HG03045 (cell line): ENCODE measurements around the gene DOCK4.

ENCODE experiments used
- ATAC-seq: cut with Tn5 transposase; IDR thresholded peaks from one replicate; pipeline ENCODE4 v1.9.1; 2021; ENCODE audit warnings: mild to moderate bottlenecking, moderate library complexity; ENCODE audit not compliant: unreplicated experiment

Gene DOCK4

DNA sequence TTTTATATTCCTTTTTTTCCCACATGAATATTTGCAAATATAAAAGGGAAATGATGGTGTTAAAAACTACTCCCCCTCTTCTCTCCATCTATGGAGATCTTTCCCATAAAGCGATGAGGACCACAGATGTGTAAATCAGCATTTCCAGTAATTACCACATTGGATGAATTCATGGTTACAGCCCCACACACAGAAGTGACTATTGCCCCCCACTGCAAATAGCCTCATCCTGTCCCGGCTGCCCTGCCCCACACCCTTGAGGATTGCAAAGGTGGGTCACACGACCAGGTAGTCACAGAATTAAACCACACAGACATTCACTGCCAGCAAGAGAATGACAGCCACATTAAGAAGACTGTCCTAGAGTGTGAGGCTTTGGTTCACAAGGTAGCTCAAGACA, 145.1 kb downstream of the DOCK4 start:
- ATAC-seq: no peak

DNA sequence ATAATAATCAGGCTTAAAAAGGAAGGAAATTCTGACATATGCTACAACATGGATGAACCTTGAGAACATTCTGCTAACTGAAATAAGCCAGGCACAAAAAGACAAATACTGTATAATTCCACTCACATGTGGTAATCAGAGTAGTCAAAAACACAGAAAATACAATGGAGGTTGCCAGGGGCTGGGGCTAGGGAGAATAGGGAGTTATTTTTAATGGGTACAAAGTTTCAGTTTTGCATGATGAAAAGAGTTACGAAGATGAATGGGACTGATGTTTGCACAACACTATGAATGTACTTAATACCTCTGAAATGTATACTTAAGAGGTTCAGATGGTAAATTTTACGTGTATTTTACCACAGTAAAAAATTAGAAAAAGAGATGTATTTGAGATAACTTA, 145.6 kb downstream of the DOCK4 start:
- no peak for ATAC-seq

DNA sequence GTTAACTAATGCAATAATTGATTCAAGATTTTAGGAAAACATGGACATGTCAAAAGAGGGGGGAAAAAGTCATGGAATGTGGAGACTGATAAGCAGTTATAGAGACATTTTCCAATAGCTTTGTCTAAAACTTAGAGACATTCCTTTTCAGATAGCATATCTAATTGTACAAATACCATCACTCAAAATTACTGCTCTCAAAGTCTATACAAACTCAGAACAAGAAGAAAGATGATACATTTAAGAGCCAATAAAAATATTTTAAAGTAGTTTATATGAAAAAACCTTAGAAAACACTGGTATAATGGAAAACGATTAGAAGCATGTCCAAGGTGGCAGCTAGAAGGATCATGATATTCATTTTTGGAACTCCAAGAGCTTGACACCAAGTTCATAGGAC, 146.5 kb downstream of the DOCK4 start:
- no peak for ATAC-seq

DNA sequence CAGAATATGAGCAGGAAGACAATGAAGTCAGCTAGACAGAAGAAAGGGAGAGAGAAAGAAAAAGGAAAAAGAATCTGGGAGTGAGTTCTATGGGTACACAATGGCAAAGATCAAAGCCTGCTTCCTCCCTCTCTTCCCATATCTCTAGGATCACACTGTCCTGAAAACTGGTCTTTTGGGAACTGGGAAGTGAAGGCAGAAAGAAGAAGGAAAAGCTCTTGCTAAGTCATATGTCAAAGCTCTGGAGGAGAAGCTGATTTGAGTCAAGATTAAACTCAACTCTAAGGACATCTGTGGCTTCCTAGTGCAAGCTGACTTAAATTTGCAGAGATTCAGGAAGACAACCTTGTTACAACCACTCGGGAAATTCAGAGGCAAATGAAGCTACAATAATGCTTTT, 147.5 kb downstream of the DOCK4 start:
- ATAC-seq: no peak

DNA sequence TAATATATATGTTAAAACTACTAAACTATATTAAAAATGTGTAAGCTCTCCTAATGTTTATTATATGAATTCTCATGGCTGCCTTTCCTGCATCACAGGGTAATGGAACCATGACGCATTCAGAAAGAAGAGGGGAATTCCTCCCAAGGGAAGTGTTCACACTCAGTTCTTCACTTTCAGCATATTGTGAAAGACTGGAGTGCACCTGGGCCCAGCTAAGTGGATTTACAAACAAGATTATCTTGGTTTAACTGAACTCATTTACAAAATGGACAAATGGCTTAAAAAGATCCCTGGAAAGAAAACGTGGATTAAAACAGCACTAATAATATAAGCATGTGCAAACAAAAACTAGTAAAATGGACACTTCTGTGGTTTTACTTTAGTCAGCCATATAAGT, 149.8 kb downstream of the DOCK4 start:
- peak; percentile 83 for ATAC-seq

DNA sequence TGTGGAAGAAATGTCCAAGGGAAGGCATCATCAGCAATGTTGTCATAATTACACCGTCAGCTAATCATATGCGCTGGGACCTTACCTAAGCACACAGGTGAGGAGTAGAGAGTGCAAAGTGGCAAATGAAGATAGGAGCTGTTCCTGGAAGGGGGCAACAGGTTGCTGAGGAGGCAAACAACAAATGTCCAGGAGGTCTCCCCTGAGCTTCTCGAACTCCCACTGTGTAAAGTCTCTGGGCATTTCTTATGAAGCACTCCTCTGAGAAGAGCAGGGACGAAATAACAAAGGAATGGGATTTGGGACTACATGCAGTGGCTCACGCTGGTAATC, 152.5 kb downstream of the DOCK4 start:
- no peak for ATAC-seq

DNA sequence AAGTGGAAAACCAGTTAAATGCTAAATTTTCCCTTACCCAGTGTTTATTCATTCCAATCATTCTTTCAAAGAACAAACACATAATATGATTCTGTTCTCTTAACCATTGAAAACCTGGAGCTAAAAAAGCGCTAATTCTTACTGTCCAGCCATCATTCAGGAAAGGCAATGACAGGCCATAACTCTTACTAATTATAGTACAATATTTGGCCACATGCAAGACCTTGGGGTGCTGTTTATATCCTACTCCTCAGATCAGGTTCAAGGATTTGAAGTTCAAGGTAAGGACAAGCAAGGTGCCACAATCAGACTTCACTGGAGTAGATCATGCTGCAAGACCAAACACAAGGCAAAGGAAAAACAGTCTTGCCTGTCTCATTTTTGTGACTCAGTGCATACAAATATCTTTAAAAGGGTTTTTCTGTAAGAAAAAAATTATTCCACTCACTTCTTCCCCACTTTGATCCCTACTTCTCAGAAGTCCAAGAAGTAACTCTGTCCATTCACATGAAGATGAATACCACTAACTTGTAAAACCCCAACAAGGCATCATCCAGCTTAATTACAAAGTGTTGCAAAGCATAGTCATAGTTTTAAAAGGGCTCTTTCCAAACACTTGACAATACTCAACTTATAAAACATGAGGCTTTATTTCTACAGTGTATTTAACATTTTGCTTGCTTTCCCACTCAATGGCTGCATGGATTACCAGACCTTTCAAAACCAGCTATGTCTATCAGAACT, 153.0 kb downstream of the DOCK4 start:
- ATAC-seq: no peak

DNA sequence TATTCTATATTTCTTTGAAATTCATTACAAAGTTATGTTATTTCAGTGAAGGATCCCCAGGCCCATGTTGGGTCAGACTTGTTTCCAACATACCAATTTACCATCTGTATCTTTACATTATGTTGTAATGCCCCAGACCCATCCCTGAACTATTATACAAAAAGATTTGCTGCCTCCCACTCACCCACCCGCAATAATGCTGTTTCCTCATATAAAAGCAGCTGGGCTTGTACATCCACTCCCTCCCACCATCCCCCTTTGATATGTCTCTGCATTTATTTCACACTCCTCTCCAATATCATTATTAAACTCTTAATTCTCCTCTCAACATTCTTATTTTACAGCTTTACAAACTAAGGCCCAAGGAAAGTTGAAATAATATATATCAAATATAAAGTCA, 153.7 kb downstream of the DOCK4 start:
- no peak for ATAC-seq

DNA sequence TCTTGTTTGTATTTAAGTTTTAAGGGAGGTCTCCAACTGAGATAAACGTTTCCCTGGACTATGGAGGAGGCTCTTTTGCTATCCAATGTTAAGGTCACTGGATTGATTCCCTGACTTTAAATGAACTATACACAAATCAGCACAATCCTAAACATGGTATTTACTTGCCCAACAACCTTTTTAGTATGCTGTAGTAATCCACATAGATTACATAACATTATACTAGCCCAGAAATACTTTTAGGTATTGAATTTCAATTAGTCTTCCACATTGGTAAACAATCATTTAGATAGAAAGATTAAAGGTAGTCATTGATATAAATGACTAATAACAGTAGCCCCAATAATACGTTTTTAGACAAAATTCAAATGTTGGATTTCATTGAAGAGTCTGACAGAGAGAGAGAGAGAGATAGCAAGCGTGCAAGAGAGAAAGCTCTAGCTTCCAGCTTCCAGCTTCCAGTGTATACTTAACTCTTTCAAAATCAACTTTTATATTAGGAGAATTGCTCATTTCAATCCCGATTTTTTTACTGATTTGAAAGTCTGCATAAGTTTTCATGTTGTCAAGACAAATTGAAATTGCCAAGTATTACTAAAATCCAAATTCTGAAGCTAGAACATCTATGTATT, 155.8 kb downstream of the DOCK4 start:
- ATAC-seq: no peak

DNA sequence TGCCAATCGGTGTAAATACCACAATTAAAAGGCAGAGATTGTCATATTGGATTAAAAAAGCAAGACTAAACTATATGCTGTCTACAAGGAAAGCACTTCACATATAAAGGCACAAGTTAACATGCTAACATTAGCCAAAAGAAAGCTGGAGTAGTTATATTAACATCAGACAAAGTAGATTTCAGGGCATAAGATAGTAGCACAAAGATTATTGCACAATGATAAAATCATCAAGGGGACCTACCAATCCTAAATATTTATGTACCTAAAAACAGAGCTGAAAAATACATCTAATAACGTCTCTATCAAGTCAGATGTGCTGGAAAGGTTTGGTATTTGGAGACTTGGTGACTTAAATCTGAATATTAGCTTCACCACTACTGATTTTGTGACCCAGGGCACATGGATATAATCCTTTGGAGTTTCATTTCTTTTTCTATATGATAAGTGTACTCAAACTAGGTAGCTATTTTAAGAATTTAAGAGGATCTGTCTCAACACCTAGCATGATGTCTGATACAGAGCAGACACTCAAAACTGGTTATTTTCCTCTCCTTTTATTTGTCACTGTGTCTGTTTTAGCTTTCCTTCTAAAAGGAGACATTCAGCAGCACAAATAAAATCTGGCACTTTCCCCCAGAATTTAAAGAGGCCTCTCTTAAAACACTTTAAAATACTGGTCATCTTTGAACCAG, 156.5 kb downstream of the DOCK4 start:
- ATAC-seq: no peak

DNA sequence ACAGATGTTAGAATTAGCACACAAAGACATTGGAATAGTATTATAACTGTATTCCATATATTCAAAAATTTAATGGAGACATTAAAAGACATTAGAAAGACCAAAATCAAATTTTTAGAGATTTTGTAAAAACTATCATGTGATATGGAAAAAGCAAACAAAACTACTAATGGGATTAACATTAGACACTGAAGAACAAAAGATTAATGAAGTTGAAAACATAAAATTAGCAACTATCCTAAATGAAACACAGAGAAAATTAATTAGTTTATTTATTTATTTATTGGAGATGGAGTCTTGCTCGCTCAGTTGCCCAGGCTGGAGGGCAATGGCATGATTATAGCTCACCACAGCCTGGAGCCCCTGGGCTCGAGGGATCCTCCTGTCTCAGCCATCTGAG, 158.8 kb downstream of the DOCK4 start:
- ATAC-seq: no peak

DNA sequence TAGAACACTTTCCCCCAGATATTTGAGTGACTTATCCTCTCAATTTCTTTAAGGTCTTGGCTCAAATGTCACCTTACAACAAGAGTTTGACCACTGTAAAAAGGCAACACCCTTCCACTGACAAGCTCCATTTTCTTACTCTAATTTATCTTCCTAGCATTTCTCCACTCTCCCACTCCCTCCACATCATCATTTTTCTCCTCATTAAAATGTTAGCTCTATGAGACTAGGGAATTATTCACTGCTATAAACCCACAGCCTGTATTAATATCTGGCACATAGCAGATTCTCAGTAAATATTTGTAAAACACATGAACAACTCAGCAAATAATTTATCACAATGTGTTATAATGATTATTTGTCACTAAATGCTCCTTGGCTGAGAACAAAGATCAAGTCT, 161.0 kb downstream of the DOCK4 start:
- no peak for ATAC-seq

DNA sequence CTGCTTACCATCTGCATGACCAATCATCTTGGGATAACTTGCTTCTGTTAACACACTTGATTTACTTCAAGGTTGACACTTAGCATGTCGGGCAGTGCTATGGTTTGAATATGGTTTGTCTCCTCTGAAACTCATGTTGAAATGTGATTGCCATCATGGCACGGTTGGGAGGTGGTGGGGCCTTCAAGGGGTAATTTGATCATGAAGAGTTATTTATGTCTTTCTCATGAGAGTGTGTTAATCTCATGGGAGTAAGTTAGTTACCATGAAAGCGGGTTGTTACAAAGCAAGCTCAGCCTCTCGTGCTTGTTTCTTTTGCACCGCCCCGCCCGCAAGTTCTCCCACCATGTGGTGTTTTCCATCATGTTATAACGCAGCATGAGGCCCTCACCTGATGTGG, 163.6 kb downstream of the DOCK4 start:
- no peak for ATAC-seq

DNA sequence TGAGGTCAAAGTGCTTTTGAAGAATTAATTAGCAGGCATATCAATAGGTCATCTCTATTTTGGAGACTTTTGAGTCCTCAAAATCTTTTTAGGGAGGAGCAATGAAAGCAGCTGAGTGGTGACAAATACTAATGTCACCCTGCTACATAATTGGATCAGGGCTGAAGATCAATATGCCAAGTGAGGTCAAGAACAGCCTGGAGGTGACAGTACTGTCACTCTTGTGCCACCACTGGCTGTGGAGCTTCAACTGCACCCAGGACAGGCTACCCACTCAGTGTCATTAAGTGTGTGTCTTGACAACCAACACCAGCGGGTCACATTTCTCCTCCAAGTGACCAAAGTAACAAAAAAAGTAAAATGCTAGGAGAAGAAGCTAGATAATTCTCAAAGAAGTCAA, 167.8 kb downstream of the DOCK4 start:
- ATAC-seq: no peak

DNA sequence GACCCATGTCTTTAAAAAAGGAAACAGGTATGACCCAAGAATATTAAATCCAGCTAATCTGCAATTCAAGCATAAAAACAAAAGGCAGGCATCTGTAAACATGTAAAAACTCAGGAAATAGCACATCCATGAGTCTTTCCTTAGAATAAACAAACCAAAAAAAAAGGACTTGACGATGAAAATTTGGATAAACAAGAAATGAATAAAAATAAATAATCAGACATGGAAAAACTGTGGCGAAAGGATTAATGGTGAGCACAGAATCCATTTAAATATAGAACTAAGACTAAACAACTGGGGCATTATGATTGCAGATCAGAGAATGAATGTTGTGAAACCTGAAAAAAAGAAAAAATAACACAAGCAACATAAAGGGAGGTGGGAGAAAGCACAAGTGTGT, 170.1 kb downstream of the DOCK4 start:
- no peak for ATAC-seq

DNA sequence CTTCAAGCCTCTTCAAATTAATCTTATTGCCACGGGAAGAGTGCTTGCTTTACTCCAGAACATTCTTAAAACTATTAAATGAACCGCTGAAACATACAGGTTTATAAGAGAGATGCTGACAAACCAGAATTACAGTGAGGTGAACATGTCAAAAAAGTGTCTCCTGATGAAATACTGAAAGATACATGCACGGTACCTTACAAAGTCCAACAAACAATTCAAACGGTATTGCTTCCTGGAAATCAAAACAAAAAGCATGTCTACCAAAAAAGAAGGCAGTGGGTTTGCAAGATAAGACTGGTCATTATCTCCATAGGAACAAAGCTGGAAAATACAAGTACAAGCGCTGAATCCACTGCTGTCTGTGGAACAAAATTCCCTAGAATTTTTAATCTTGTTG, 174.5 kb downstream of the DOCK4 start:
- no peak for ATAC-seq

DNA sequence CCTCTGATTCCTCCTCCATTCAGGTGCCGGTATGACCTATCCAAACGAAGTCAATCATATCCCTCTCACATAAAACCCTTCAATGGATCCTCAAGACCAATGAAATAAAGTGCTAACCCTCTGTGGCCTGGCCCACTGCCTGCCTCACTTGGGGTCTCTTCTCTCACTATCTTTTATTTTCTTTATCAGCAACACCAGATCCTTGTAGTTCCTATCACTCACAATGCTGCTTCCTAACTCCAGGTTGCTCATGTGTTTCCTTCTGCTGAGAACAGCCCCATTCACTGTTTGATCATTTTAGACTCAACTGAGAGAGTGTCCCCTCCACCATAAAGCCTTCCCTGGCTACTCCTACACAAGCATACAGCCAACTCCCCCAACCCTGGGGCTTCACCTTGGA, 180.6 kb downstream of the DOCK4 start:
- no peak for ATAC-seq

DNA sequence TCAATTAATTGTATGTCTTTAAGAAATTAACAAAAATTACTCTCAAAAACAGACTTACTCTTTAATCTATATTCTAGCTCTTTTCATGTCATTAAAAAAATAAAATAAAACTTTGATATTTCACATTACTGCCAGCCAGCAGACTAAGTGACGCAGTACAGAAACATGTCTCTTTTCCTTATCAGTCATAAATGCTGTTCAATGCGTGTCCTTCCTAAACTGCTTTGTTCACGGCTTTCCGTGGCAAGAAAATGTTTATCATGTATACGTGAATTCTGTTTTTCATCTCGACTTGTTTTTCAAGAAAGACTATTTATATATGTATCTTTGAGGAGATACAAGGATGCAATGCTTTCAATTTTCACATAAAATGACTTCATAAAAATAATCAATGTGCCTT, 182.4 kb downstream of the DOCK4 start:
- no peak for ATAC-seq

DNA sequence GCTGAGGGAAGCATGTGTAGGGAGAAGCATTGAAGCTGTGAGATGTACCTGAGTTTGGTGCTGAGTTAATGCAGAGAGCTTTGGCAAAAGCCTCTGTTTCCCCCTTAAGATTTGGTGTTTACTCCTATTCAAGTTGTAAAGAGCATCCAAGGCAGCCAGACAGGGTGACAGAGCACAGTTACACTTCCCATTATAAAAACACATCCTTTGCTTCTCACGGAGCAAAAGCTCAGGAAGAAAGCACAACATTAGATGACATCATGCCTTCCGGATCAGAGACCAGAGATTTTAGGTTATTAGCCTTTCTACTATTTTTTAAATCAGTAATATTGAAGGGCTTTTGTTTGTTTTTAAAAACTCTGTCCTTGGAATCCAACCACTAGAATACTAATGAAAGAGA, 182.9 kb downstream of the DOCK4 start:
- no peak for ATAC-seq

DNA sequence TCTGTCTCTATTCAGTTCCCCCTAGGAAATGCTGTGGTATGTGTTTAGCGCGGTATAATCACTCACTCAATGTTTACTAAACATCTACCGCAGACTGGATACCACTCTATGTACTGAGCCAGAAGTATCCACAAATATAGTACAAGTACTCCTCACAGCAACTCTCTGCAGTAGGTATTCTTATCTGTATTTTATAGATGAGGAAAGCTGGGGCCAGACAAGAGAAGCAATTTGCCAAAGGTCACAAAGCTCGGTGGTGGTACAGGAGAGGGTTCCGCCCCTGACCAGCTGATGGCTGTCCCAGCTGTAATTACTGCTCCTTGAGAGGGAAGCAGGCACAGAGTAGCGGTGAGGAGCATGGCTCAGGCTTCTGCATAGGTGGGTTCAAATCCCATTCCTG, 184.1 kb downstream of the DOCK4 start:
- no peak for ATAC-seq

DNA sequence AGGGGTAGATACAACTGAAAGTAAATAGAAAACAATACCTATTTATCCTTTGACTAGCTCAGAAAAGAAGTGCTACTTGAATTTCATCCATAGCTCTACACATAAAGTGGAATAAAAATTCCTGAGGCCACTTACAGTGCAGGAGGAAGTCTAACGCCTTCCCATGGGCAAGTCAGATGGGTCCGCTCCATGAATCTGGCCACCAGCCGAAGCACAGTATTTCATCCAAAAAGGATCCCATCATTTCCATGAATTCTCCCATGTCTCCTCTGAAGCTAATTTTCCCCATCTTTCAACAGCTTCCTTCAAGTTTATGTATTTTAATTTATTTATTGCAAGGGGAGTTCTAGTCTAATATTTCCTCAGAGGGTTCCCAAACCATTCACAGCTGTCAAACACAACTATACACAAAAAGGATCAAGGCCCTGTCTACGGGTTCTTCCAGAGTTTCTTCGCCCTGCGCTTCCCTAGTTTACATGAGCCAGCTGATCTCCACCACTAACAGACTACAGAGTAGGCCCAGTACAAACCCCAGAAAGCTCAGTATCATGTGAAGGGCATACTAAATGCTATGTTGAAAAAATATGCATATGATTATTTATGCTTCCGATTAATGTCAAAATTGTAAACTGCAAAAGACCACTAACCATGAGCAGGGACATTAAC, 184.7 kb downstream of the DOCK4 start:
- ATAC-seq: no peak

DNA sequence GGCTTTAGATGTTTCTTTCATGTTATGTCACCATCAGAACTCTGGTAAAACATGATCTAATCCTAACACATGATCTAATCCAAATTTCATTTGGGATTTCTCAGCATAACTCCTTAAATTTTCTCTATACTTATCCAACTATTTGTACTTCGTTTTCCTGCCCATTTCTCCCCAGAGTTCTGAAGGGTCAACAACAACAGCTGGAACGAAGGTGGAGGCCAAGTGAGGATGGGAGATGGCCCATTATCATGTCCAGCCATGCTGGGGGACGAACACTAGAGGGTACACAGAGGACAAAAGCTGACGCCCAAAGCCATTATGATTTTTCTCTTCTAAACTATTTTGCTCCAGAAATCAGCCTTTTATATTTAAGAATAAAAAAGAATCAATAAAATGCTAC, 185.4 kb downstream of the DOCK4 start:
- ATAC-seq: no peak
